Omental fat pad (tissue), 4 donors: ENCODE data around the gene NAV3. TPM values are rescaled to one million over a fixed set of nuclear protein-coding genes. Genes with fewer than 3 reads are reported as not detected.

Experiments used
- ATAC-seq: fragments of 150-250 bp; one replicate; pipeline ENCODE4 v1.9.1; 2016; ENCODE audit warnings: mild to moderate bottlenecking, moderate library complexity; ENCODE audit not compliant: low FRiP score
- DNase-seq: peaks from one replicate; pipeline ENCODE4 v3.0.0-alpha.2; 2019; ENCODE audit warnings: low spot score
- total RNA-seq, 4 donors: library from RNA; depleted of rRNA; stranded (reverse); fragments of >200 nt; gene quantifications; one replicate each; pipeline ENCODE4 v1.1.0, GENCODE V29; 2016
- TF ChIP-seq, protein P1 (sequence below), 3 donors: fragments of 450-650 bp; IDR thresholded peaks; one replicate each; pipeline ENCODE4 v1.5.1; 2016 to 2017; ENCODE audit warnings: antibody characterized with exemption in 3 of 3, mild to moderate bottlenecking in 3 of 3, moderate library complexity in 2 of 3

Gene NAV3
- total RNA-seq, 4 donors from 2014 or later, result 12.5 to 24.3 (median 15.3) TPM

DNA sequence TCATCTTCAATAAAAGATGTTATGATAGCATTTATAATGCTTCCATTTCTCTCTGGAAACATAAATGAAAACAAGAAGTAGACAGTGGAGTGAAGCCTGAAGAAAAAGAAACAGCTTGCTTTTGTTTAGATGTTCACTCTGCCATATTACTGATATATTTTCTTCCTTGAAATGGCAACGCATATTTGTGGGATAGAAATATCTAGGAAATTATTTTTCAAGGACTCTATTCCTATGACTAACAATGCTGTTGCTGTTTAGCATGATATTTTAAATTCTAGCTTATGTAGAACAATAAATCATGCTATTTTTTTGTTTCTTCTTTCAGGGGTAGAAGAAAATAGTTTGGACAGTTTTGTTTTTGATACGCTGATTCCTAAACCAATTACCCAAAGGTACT, 359.0 kb downstream of the NAV3 start:
- DNase-seq (no peak), ATAC-seq (no peak)
- TF ChIP-seq, protein P1, sequence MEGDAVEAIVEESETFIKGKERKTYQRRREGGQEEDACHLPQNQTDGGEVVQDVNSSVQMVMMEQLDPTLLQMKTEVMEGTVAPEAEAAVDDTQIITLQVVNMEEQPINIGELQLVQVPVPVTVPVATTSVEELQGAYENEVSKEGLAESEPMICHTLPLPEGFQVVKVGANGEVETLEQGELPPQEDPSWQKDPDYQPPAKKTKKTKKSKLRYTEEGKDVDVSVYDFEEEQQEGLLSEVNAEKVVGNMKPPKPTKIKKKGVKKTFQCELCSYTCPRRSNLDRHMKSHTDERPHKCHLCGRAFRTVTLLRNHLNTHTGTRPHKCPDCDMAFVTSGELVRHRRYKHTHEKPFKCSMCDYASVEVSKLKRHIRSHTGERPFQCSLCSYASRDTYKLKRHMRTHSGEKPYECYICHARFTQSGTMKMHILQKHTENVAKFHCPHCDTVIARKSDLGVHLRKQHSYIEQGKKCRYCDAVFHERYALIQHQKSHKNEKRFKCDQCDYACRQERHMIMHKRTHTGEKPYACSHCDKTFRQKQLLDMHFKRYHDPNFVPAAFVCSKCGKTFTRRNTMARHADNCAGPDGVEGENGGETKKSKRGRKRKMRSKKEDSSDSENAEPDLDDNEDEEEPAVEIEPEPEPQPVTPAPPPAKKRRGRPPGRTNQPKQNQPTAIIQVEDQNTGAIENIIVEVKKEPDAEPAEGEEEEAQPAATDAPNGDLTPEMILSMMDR (IDR thresholded peaks at IDR 0.05), result no peak

DNA sequence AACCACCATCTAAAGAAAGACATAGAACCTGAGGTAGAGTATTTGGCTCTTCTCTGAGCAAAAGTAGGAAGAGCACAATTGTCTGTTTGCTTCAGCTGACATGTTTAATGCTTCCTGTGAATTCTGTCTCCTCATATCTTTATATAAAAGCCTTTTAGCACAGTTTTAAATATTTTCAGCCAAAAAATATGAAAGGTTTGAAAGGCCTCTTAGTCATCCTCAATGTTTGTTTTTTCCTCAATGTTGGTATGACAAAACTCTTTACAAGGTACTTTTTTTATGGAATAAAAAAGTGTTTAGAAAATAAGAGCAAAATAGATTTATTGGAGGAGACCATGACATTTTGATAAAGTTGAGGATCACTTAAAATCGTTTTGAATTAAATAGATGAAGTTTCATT, 360.9 kb downstream of the NAV3 start:
- TF ChIP-seq, protein P1 (IDR thresholded peaks at IDR 0.05), result no peak
- DNase-seq (no peak), ATAC-seq (no peak)

DNA sequence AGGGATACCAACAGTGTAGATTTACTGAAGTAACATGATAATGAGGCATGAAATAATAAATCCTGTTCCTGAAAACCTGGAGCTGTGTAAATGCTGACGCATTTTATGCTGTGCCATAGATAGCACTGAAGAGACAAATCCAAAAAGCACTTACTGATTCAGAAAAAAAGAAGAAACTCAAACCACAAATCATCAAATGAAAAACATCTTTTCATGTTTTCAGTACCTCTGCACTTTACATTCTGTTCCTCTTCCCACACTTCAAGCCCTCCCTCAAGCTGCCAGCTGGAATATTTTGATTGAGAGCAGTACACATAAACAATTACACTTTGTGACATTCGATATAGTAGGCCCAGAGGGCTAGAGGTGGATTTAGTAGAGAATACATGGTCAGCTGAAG, 362.3 kb downstream of the NAV3 start:
- DNase-seq (no peak), ATAC-seq (no peak)
- TF ChIP-seq, protein P1 (IDR thresholded peaks at IDR 0.05), result no peak

DNA sequence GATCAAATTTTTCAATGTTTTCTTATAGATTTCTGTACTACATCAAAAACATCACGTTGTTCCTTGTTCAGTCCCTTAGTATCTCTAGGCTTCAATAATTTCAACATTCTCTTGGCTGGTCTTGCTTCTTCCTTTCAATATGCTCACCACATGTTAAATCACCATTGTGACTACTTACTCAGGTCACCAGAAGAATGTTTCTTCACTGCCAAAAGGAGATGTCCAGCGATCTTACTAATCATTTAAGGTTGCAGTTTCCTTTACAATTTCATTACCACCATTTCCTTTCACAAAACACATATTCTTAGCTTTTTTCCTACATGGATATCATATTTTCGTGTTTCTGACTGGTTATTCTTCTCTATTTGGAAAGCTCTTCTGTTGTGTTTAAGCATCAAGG, 363.8 kb downstream of the NAV3 start:
- ATAC-seq (no peak), DNase-seq (no peak)
- TF ChIP-seq, protein P1 (IDR thresholded peaks at IDR 0.05), result no peak

DNA sequence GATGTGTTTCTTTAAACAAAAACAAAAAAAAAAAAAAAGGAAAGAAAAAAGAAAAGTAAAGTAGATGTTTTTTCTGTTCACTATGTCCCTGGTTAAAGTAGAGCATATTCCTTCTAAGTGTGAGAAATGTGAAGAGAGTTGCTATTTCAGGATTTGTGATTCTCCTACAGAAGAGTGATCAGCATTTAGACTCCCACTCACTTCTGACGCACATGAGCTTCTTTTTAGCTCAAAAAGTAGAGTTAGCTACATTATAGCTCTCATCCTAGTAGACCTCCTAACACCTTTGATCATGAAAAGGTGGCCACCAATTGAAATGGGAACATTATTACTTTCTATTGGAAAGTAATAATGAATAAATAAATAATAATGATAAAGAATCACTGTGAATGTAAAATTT, 368.2 kb downstream of the NAV3 start:
- TF ChIP-seq, protein P1 (IDR thresholded peaks at IDR 0.05), result no peak
- DNase-seq, result no peak
- no peak for ATAC-seq

DNA sequence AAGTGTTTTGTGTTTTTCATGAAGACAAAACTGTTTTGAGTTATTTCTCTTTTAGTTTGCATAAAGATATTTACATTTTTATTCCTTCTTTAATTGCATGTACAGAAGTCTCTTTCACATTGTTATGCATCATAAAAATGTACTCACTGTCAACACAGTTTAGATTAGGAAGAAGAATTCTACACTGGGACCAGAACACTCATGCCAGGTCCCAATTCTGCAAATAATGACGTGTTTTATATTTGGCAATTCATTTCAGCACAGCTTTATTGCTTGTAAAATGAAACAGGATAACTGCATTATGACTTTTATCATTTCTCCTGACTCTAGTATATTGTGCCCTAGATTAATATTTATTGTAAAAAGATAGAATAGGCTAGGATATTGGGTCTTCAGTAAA, 369.2 kb downstream of the NAV3 start:
- DNase-seq, result no peak
- no peak for ATAC-seq
- TF ChIP-seq, protein P1 (IDR thresholded peaks at IDR 0.05), result no peak

DNA sequence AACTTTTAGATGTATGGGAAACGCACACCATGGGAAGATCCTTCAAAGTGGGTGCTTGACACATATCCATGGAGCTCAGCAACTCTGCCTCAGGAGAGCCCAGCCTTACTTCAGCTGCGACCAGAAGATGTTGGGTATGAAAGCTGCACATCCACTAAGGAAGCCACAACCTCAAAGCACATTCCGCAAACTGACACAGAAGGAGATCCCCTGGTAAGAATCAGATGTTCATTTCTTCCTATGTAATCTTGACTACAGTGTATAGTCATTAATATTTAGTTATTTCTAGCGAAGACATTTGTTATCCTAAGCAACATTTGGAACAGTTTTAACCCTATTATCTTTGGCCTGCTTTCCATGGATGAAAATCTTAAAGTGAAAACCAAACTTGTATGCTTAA, 374.2 kb downstream of the NAV3 start:
- DNase-seq (no peak), ATAC-seq (no peak)
- TF ChIP-seq, protein P1 (IDR thresholded peaks at IDR 0.05), result no peak
